NCI-H748 treated with DMSO at 0.1 percent for 48 hours (cell line): ENCODE results near the gene PUM2.
"Not testable (repeated sequence)": the region's sequence is repeated elsewhere in the genome, so short reads cannot be mapped to it uniquely, and the experiment has no call there.

Experiments
- DNase-seq: peaks from one replicate; lab custom pipeline; 2025; lab: John Stamatoyannopoulos, UW

Gene PUM2

DNA sequence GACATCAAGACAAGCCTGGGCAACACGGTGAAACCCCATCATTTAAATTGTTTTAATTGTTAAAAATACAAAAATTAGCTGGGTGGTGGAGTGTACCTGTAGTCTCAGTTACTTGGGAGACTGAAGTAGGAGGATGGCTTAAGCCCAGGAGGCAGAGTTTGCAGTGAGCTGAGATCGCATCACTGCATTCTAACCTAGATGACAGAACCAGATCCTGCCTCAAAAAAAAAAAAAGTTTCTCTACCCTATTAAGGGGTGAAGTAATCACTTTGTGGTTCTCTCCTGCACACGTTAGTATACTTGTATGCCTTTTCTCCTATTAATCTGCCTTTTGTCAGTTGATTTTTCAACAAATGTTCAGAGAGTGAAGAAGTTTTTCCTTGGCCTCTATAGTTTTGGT is 18.1 kb upstream of the PUM2 start:
- DNase-seq = no peak

DNA sequence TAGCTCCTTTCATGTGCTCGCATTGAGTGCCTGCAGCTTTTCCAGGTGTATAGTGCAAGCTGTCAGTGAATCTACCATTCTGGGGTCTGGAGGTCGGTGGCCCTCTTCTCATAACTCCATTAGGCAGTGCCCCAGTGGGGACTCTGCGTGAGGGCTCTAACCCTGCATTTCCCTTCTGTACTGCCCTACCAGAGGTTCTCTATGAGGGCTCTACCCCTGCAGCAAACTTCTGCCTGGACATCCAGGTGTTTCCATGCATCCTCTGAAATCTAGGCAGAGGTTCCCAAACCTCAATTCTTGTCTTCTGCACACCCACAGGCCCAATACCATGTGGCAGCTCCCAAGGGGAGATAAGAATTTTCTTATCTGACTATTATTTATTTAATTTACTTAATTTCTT is 17.3 kb upstream of the PUM2 start:
- DNase-seq = not testable (repeated sequence)

DNA sequence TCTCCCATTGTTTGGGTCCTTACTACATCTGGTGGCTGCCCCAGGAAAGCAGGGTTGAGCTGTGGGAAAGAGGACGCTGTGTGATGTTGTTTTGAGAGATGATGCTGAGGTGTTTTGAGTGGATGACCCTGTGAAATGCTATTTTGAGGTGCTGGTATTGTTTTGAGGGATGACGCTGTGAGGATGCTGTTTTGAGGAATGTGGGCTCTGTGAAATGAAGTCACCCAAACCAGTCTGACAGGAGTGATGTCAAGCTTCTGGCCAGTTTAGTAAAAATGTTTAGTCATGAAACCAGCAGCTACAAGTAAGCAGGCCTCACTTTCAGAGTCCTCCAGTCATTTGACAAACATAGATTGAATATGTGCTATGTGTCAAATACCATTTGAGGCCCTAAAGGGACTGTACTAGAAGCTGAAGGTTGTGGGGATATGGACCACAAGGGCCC is 16.1 kb upstream of the PUM2 start:
- no peak for DNase-seq

DNA sequence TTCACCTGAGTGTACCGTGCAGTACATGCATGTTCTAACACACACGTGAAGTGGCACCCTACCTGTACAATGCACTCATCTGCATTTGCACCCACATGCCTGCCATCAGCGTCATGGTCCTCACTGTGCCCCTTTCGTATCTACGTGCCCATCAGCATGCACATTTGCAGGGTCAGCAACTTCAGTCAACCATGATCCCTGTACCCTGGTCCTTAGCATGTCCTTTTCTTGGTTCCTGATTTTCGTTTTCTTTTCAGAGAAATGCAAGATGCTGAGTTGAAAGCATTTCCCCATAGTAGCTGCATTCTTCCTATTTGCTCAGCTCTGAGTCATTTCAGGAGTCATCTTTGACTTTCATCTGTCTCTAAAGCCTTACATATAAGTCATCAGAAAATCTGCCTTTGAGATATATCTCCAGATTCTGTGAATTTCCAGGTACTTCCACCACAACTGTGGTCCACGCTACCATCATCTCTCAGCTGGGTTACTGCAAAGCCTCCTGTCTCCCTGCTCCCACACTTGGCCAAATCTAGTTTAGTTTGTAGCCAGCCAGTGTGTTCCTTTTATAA is 14.7 kb upstream of the PUM2 start:
- no peak for DNase-seq

DNA sequence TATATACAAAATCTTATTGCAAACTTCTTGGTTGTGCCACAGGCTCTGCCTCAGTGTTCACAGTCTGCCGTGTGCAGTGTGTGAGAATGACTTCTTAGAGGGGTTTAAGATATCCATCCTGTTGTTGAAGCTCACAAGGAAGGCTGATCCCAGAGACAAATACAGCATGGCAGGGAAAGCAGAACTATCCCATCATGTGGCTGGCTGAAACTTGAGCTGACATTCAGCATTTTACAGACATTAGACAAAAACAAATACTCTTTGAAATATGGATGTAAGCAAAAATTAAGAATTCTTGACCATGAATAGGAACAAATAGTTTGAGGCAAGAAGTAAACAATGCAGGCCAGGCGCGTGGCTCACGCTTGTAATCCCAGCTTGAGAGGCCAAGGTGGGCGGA is 12.9 kb upstream of the PUM2 start:
- DNase-seq = no peak

DNA sequence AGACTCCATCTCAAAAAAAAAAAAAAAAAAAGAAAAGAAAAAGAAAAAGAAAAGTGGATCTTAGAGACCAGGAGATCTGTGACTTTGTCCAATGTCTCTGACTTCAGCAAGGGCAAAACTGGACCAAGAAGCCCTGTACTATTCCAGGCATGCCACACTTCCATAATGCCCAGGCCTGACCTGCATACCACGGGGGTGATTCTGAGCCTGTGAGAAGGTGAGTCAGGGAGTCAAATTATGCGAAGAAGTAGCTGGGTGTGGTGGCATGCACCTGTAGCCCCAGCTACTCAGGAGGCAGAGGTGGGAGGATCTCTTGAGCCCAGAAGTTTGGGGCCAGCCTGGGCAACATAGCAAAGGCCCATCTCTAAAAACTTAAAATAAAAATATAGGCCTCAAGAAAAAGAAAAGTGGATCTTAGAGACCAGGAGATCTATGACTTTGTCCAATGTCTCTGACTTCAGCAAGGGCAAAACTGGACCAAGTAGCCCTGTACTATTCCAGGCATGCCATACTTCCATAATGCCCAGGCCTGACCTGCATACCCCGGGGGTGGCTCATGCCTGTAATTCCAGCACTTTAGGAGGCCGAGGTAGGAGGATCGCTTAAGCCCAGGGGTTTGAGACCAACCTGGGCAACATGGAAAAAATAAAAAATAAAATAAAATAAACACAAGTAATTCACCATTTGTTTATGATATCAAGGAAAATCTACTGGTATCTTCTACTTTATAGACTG is 12.2 kb upstream of the PUM2 start:
- DNase-seq = no peak

DNA sequence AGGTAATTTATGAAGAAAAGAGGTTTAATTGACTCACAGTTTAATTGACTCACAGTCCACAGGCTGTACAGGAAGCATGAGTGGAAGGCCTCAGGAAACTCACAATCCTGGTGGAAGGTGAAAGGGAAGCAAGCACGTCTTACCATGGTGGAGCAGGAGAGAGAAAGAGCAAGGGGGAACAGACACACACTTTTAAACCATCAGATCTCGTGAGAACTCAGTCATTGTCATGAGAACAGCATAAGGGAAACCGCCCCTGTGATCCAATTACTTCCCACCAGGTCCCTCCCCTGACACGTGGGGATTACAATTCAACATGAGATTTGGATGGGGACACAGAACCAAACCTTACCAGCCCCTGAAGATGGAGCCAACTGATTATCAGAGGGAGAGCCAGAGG is 11.2 kb upstream of the PUM2 start:
- no peak for DNase-seq

DNA sequence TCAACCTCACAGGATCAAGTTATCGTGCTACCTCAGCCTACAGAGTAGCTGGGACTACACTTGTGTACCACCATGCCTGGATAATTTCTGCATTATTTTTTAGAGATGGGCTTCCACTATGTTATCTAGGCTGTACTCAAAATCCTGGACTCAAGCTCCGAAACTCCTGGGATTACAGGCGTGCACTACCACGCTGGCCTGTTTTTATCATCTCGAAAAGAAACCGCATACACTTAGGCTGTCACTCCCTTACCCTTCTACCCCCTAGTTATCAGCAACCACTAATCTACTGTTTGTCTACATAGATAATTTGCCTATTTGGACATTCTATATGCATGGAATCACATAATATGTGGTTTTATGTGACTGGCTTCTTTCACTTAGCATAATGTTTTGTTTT is 8.5 kb upstream of the PUM2 start:
- no peak for DNase-seq

DNA sequence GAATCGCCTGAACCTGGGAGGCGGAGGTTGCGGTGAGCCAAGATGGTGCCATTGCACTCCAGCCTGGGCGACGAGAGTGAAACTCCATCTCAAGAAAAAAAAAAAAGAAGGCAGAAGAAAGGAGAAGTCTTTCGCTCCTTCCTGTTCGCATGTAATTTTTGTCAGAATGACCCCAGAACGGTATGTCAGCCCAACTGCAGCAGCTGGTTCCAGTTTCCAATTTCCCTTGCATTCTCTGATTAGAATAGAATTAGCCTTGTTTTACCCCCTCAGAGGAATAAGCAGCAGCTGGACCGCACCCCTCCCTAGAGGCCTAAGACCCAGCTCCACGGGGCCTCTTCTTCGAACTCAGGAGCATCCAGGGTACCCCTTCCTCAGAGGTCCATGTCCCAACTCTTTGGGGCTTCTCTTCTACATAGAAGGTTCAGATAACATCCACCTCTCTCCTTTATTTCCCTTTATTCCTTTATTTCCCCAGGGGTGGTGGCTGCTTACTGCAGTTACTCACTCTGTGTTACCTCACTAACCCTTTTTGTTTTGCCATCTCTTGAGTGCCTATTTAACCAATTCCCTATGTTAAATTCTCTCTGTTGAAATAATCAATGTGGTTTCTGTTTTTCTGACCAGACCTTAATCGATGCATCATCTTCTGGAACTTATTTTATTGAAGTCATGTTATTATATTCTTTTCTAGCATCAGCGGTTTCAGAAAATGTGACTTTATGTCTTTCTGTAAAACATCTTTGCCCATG is 7.2 kb upstream of the PUM2 start:
- DNase-seq = no peak

DNA sequence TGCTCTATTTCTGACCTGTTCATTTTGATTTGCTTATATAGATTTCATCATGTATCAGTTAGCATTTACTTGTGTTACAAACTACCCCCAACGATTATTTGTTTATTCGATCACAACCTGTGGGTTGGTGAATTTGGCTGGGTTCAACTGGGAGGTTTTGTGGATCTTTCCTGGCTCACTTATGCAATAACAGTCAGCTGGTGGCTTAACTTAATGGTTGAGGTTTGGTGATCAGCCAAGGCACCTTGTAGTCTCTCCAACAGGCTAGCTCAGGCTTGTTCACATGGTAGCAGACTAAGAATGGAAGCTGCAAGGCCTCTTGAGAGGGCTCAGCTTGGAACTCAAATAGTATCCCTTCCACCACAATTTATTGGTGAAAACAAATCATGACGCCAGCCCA is 5.4 kb upstream of the PUM2 start:
- DNase-seq = no peak

DNA sequence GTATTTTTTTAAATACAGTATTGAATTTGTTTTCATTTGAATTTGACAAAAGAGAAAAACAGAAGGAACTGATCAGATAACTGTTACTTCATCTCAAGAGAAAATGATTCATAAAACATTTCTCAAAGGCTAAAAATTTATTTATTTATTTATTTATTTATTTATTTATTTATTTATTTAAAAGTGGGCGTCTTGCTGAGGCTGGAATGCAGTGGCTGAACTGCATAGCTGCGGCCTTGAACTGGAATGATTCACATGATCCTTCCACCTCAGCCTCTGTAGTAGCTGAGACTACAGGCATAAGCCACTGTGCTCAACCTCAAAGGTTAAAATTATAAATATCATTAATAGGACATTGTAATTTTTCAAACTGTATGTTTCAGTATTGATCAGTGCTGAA is 4.5 kb upstream of the PUM2 start:
- DNase-seq = no peak

DNA sequence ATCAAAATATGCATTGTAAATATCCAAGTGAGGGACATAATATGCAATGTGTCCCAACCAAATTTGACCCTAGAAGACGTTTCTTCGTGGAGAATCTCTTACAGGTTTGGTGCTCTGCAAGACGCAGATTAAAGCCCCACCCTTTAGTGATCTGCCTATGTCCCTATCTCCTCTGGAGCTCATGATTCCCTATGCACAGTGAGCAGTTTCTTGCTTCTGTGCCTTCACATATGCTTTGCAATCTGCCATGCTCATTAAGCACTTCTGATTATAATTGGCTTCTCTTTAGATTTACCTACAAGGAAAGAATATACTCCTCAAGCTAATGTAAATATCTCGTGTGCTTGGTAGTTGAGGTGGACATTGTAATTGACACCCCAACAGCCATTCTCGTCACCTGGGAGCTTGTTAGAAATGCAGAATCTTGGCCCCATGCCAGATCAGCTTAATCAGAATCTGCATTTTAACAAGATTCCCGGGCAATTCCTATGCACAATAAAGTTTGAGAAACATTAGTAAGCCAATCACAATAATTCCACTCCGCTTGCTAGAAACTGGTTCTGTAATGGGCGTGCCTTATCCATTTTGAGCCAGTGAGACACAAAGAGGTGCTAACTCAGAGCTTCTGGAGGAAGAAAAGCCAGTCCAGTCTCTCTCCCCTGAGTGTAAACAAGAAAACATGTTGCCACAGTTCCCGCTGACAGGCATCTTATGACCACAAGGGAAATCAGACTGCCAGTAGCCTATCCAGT is 2.8 kb upstream of the PUM2 start:
- peak; percentile 69 for DNase-seq

DNA sequence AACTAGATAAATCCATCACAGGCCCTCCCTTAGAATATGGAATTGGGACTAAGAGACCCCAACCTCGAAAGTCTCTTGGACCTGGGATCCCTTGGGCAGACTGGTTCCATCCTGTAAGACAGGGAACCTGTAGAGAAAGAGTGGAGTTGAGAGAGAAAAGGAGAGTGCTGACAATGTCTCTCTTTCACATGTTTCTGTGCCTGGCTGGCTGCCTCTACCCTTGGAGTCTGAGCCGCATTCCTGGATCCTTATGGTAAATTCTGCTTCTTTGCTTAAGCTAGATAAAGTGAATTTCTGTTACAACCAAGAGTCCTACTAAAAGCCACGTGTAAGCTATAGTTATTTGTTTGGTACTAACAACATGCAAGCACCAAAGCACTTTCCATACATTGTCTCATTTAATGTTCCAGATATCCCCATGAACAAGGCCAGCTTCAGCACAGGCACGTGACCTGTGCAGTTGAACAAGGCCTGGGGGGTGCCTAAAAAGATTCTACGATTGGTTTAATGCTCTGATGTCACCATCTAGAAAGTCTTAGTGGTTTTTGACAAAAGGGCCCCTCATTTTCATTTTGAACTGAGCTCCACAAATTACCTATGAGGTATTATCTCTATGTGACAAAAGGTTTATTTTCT is 2.1 kb upstream of the PUM2 start:
- DNase-seq = no peak

DNA sequence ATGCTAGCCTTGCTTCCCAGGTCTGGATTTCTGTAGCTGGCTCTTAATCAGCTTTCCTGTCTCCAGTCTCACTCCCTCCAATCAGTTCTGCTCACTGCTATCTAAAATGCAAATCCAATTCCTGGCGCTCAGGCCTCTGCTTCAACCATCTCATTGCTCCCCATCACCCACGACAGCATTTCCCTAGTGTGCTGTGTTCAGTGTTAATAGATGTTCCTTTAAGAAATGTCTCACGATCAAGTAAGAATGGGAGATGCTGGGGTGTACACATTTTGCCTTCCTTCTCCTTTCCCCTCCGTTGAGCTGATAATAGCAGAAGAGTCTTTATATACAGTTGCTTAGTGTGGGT is 1.6 kb upstream of the PUM2 start:
- DNase-seq = no peak

DNA sequence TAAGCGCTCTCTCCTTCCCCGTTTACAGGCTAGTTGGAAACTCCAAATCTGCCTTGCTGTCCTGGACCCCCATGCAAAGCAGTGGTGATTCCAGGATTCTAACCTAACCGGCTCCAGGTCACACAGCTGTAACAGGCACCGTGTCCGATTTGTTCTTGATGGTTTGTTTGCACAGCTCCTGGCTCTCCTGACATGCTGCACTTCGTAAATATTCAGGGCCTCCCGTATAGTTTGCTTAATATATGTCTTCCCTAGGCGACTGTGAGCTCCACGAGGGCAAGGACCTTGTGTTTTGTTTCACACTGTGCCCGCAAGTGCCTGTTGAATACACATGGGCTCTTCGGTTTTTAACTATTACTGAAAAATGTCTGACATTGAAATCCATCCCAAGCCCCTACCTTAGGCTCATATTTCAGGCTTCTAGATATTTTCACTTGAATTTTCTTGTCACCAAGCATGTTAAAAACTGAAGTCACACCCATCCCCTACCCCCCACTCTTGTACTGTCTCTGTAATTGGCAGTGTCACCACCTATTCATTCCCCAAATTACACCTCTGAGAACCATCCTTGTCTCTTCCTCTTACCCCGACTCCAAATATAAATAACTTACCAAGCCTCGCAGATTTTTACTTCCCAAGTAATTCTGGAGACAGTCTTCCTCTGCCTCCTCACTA is 1.0 kb upstream of the PUM2 start:
- peak; percentile 64 for DNase-seq

DNA sequence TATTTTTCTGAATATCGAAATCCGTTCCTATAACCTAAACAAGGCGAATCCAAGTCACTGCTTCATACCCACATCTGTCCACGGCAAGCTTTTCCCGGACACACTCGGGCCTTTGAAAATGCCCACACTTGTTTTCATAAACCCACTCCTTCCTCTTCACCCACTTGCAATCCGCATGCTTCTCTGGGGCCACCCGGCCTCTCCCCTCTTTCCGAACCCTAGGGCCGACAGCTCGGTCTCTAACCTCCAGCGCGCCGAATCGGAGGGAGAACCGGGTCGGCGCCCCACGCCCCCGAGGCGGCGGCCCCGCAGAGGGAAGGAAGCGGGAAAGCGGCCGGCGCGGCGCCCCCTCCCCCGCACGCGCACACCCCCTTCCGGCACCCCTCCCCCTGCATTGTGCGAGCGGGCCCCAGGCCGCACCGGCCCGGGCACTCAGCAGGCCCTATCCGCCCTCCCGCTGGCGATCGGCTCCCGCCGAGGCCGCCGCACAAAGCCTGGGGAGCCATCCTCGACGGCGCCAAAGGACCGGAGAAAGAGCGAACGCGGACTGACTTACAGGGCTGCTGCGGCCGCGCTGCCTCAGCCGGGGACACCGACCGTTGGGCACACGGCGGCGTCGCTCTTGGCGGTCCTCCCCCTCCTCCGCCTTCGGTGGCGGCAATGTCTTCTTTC is 467 bp downstream of the PUM2 start:
- no peak for DNase-seq

DNA sequence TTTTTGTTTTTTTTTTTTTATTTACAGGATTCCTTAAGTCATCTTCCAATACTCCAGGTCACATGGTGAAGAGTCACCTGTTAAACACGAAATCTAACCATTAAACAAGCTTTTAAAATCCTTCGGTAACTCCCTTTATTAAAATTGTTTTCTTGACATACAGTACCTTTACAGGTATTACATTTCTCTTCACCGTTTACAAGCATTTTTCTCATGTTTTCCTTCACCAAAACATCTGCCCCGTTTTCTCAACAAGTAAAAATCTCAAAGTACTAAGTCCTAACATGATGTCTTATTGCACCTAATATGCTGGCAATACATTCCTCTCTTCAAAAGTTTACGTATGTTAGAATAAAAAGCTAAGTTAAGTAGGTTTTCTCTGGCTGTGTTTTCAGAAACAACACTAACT is 1.1 kb downstream of the PUM2 start:
- DNase-seq = no peak

DNA sequence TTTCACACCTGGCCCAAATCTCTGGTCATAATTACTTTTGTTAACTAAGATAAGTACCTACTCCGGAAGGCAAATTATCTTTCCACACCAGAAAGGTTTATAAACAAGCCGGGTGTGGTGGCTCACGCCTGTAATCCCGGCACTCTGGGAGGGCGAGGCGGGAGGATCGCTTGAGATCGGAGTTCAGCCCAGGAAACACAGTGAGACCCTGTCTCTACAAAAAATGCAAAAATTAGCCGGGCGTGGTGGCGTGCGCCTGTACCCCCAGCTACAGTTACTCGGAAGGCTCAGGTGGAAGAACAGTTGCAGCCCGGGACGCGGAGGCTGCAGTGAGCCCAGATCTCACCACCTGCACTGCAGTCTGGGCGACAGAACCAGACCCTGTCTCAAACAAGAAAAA is 2.1 kb downstream of the PUM2 start:
- DNase-seq = no peak

DNA sequence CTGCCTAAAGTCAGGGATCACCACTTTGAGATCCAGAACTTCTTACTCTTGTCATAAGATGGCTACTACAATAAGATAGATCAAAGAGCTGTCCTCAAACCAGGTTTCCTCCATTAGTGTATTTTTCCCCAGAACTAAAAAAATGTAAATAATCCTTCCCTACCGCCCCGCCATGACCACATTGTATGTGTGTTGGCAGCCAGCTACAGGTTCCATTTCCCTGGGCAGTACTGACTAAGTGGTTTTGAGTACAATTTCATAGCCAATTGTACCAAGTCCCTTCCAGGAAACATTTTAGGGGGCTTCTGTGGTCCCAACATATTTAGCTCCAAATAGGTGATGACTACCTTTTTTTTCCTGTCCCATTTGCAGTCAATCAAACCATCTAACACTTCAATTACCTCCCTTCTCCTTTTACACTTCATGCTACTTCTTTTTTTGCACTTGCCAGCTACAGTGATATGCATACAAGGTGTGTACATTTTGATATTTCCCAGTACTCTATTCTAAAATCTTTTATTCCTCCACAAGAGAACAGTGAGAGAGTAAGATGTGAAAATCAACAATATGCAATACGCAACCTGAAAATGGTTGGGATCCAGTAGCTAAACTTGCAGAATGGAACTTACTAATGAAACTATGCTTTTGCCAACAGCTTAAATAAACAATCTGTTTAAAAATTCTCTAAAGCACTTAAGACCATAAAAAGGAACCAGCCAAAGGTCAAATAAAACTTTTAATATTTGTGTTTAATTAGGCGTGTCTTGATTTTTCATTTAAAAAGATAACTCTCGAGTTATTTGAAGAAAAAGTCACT is 3.9 kb downstream of the PUM2 start:
- DNase-seq = no peak

DNA sequence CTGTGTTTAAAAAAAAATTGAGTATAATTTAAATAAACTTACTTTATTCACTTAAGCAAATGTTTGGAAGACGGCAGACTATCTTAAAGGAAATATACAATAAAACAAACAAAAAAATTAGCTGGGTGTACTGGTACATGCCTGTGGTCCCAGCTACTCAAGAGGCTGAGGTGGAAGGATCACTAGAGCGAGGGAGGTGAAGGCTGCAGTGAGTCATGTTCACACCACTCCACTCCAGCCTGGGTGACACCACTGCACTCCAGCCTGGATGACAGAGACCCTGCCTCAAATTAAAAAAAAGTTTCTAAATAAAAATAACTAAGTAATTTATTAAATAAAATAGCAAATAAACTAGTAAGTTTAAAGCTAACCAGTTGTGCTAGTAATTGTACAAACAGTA is 7.5 kb downstream of the PUM2 start:
- DNase-seq = no peak
